Endothelial cell of umbilical vein (primary cell): ENCODE measurements around the gene FBXW4. TPM values are rescaled to one million over a fixed set of nuclear protein-coding genes. Genes with fewer than 3 reads are reported as not detected.

Source experiments
- BruUV-seq: library from RNA; stranded (reverse); fragments of 400-500 nt; replicated peaks from 2 replicates; lab custom pipeline; 2021; lab: Mats Ljungman, UMichigan
- CTCF ChIA-PET: fragments of 300-600, 350-600 bp; sonication (Branson Sonifier 250); formaldehyde crosslinking; loops from one replicate; lab custom pipeline; 2021; ENCODE audit warnings: antibody characterized with exemption, inconsistent platforms; lab: Charles Lee
- POLR2A ChIA-PET: fragments of 300-600, 350-600 bp; sonication (Branson Sonifier 250); formaldehyde crosslinking; loops from one replicate; lab custom pipeline; 2021; ENCODE audit warnings: antibody characterized with exemption, inconsistent platforms; lab: Charles Lee
- DNase-seq: peaks from one replicate; pipeline ENCODE4 v3.0.0-alpha.2; 2011; ENCODE audit warnings: low read depth, low spot score
- FAIRE-seq: peaks from 2 replicates; lab custom pipeline; 2011; peaks lifted over from hg19 to GRCh38; lab: Jason Lieb, UNC
- H2AFZ ChIP-seq: 2 replicates; pipeline ENCODE4 v1.6.0; 2012; ENCODE audit warnings: low read depth, low read length, control low read depth, inconsistent platforms
- H3K27ac ChIP-seq: 2 replicates; pipeline ENCODE4 v1.5.1; 2011; ENCODE audit warnings: low read depth, mild to moderate bottlenecking, control low read depth, low read length, moderate library complexity; ENCODE audit not compliant: insufficient read depth
- H3K27me3 ChIP-seq, 2 experiments: 2 replicates each; pipeline versions ENCODE4 v1.6.0 to v1.6.1; 2011; ENCODE audit warnings: low read length in 2 of 2, mixed read lengths in 1 of 2; ENCODE audit not compliant: control insufficient read depth in 2 of 2, insufficient read depth in 2 of 2
- H3K36me3 ChIP-seq, 2 experiments: 2 replicates in 1 of 2; 3 replicates in 1 of 2; pipeline ENCODE4 v1.5.1; 2011; ENCODE audit warnings: low read length in 2 of 2, mild to moderate bottlenecking in 1 of 2, moderate library complexity in 1 of 2; ENCODE audit not compliant: control insufficient read depth in 2 of 2, insufficient read depth in 2 of 2; ENCODE audit errors: extremely low read depth in 1 of 2
- H3K4me1 ChIP-seq: 3 replicates; pipeline ENCODE4 v1.5.1; 2011; ENCODE audit warnings: mild to moderate bottlenecking, low read length; ENCODE audit not compliant: control insufficient read depth, insufficient read depth; ENCODE audit errors: extremely low read depth
- H3K4me2 ChIP-seq: 2 replicates; pipeline ENCODE4 v1.6.1; 2011; ENCODE audit warnings: low read length, control low read depth, mixed read lengths; ENCODE audit not compliant: insufficient read depth
- H3K4me3 ChIP-seq, 3 experiments: fragments of 200-600 bp in 1 of 3; sonication (generic), shearing (Covaris generic) in 1 of 3; replicated peaks in 1 of 3; 2 replicates each; pipeline ENCODE4 v1.5.1; 2011 to 2016; ENCODE audit warnings: control low read depth in 3 of 3, low read length in 3 of 3, mild to moderate bottlenecking in 2 of 3, inconsistent platforms in 1 of 3, low read depth in 1 of 3, moderate library complexity in 1 of 3; ENCODE audit not compliant: insufficient read depth in 1 of 3
- H3K79me2 ChIP-seq: 2 replicates; pipeline ENCODE4 v1.6.0; 2012; ENCODE audit warnings: low read length, inconsistent platforms; ENCODE audit not compliant: control insufficient read depth, insufficient read depth
- H3K9ac ChIP-seq: replicated peaks from 2 replicates; pipeline ENCODE3; 2011; ENCODE audit warnings: low read length, control low read depth; ENCODE audit not compliant: insufficient read depth; ENCODE audit errors: extremely low read depth
- H3K9me1 ChIP-seq: replicated peaks from 3 replicates; pipeline ENCODE4 v1.6.0; 2011; ENCODE audit warnings: mild to moderate bottlenecking, low read length; ENCODE audit not compliant: control insufficient read depth, insufficient read depth; ENCODE audit errors: extremely low read depth
- H3K9me3 ChIP-seq: replicated peaks from 2 replicates; pipeline ENCODE4 v1.5.1; 2012; ENCODE audit warnings: low read length, inconsistent platforms; ENCODE audit not compliant: control insufficient read depth, insufficient read depth
- H4K20me1 ChIP-seq: replicated peaks from 2 replicates; pipeline ENCODE3; 2011; ENCODE audit warnings: mild to moderate bottlenecking, low read length; ENCODE audit not compliant: control insufficient read depth, insufficient read depth; ENCODE audit errors: extremely low read depth
- EZH2 ChIP-seq: IDR thresholded peaks from 2 replicates; pipeline ENCODE4 v1.6.1; 2012; ENCODE audit warnings: borderline replicate concordance, low read depth, mild to moderate bottlenecking, moderate library complexity, low read length, inconsistent platforms; ENCODE audit not compliant: severe bottlenecking
- FOS ChIP-seq: IDR thresholded peaks from 2 replicates; pipeline ENCODE4 v1.6.1; 2011; ENCODE audit warnings: mild to moderate bottlenecking, low read length, moderate library complexity, borderline replicate concordance; ENCODE audit not compliant: insufficient read depth
- GATA2 ChIP-seq: IDR thresholded peaks from 2 replicates; pipeline ENCODE4 v1.7.0; 2011; ENCODE audit warnings: low read depth, mild to moderate bottlenecking, moderate library complexity, mixed read lengths, low read length; ENCODE audit not compliant: insufficient read length, insufficient read depth
- JUN ChIP-seq: IDR thresholded peaks from 2 replicates; pipeline ENCODE4 v1.6.1; 2011; ENCODE audit warnings: borderline replicate concordance, low read depth; ENCODE audit not compliant: insufficient read length, insufficient read depth
- MAX ChIP-seq: IDR thresholded peaks from 2 replicates; pipeline ENCODE4 v1.6.1; 2011; ENCODE audit not compliant: insufficient read depth, insufficient read length
- MYC ChIP-seq: IDR thresholded peaks from one replicate; pipeline ENCODE4 v1.6.1; 2011; ENCODE audit warnings: mild to moderate bottlenecking, low read depth, low read length
- POLR2A ChIP-seq: IDR thresholded peaks from 2 replicates; pipeline ENCODE4 v1.6.1; 2012; ENCODE audit warnings: low read depth, mild to moderate bottlenecking, control low read depth, low read length
- POLR2AphosphoS5 ChIP-seq: IDR thresholded peaks from 2 replicates; pipeline ENCODE4 v1.6.1; 2012; ENCODE audit warnings: low read depth, mild to moderate bottlenecking, control low read depth, low read length, moderate library complexity; ENCODE audit not compliant: insufficient read depth
- dilution Hi-C: fragments of 300-500 bp; cut with MboI; formaldehyde crosslinking; loops from one replicate; pipeline ENCODE4 v1.15.0; 2019; ENCODE audit warnings: low sequenced_read_pairs; ENCODE audit not compliant: extremely low pct_ligation_motif_present
- intact Hi-C: fragments of 100-400 bp; cut with micrococcal nuclease; formaldehyde crosslinking; loops from one replicate; pipeline ENCODE4 v1.10.0; 2022
- polyA plus RNA-seq, 4 experiments: library from polyadenylated mRNA; depleted of rRNA in 3 of 4; stranded (reverse) in 3 of 4; unstranded in 1 of 4; fragments of >200 nt; gene quantifications; 2 replicates each; pipeline versions ENCODE4 v1.2.1 to v1.2.3, GENCODE V29; 2011 to 2012; ENCODE audit warnings: missing spikeins in 1 of 4
- total RNA-seq: library from RNA; stranded (reverse); gene quantifications from 2 replicates; pipeline ENCODE4 v1.2.3, GENCODE V29; 2021

FBXW4 gene
- total and polyA plus RNA-seq, 2 donors (not counting 3 experiments of a cell fraction or from before 2014, with no cell fraction given), result 20.8 to 21.1 TPM

GRCh38 chr10:101726115-101726387, 31.1 kb upstream of the FBXW4 start:
- no peaks in the 10 kb centered on the region for H3K36me3 ChIP-seq
- no peak overlapping the region for H3K27ac ChIP-seq
- intact Hi-C loops (no loop called here), dilution Hi-C loops (no loop called here)
- FAIRE-seq, result no peak
- H3K9ac ChIP-seq, result no peak overlapping the region
- H3K4me1 ChIP-seq, result no peaks in the 10 kb centered on the region
- no peaks in the 10 kb centered on the region for H3K79me2 ChIP-seq
- BruUV-seq, result no TSS peak
- H2AFZ ChIP-seq, result no peak overlapping the region
- H4K20me1 ChIP-seq, result no peaks in the 10 kb centered on the region
- no peak overlapping the region for H3K4me3 ChIP-seq
- H3K27me3 ChIP-seq, result peaks cover 9 to 21% of the 10 kb centered on the region in 2 experiments
- no peaks in the 10 kb centered on the region for H3K9me3 ChIP-seq
- no peak for DNase-seq
- TF ChIP-seq POLR2A (no peak), FOS (no peak), MYC (no peak), EZH2 (no peak), JUN (no peak), GATA2 (no peak), POLR2AphosphoS5 (no peak), MAX (no peak)
- ChIA-PET CTCF (interaction anchor here (1.4 to 1.5 kb wide), 2 partner anchors 22 to 123 kb away, joined by 3 to 4 read pairs; no protein-coding TSS in a partner anchor), POLR2A (no interaction called here)
- H3K4me2 ChIP-seq, result no peak overlapping the region
- H3K9me1 ChIP-seq, result no peaks in the 10 kb centered on the region
